GM12891 (cell line): ENCODE measurements around the gene ATP11A.
"Not testable (repeated sequence)": the region's sequence is repeated elsewhere in the genome, so short reads cannot be mapped to it uniquely, and the experiment has no call there.

Experiments
- DNase-seq: peaks from one replicate; pipeline ENCODE4 v3.0.0; 2011; ENCODE audit warnings: low spot score; ENCODE audit not compliant: insufficient read length
- FAIRE-seq: peaks from 2 replicates; lab custom pipeline; 2011; peaks lifted over from hg19 to GRCh38; lab: Jason Lieb, UNC
- PAX5 ChIP-seq: IDR thresholded peaks from 2 replicates; pipeline ENCODE4 v1.6.1; 2011; ENCODE audit warnings: low read length, moderate library complexity, mild to moderate bottlenecking; ENCODE audit not compliant: insufficient read depth, severe bottlenecking
- POLR2A ChIP-seq: IDR thresholded peaks from 2 replicates; pipeline ENCODE4 v1.6.1; 2011; ENCODE audit warnings: low read depth, low read length, control low read depth
- POLR2AphosphoS5 ChIP-seq: IDR thresholded peaks from 2 replicates; pipeline ENCODE4 v1.6.1; 2011; ENCODE audit warnings: low read depth, low read length, control low read depth
- POU2F2 ChIP-seq: IDR thresholded peaks from 2 replicates; pipeline ENCODE4 v1.6.1; 2011; ENCODE audit warnings: low read depth, mild to moderate bottlenecking, control low read depth, low read length, moderate library complexity
- SPI1 ChIP-seq: IDR thresholded peaks from 2 replicates; pipeline ENCODE4 v1.6.1; 2011; ENCODE audit warnings: low read depth, low read length, control low read depth
- TAF1 ChIP-seq: IDR thresholded peaks from 2 replicates; pipeline ENCODE4 v1.6.1; 2011; ENCODE audit warnings: low read depth, low read length, control low read depth

ATP11A gene

DNA sequence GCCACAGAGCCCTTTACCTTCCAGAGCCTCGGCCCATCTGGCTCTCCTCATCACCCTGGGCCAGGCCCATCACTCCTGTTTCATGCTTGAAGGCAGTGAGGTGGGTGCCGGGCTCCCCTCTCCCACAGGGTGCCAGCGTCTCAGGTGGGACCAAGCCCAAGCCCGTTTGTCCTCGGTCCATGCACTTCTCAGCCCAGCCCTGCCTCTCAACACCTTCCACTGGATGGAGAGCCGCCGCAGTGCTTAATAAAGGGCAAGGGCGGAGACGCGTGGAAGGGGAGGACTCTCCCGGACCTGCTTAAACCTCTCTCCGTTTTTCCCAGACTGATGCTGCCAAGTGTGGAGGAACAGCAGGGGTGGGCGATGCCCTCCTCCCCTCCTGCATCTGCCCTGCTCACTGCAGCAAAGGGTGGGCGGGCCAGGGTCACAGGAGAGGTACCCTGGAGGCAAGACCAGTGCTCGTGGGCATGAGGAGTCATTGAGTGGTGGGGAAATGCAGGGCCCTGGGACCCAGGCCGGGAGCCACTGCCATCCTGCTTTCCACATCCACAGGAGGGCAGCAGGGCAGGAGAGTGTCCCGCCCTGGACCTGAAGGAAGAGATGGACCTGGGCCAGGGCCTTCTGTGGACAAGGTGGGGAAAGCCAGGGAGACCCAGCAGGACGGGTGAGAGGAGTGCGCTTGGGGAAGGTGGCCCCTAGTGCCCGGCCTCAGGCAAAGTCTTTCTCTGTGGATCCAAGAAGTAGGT lies 9.7 kb upstream of the ATP11A start:
- TF ChIP-seq POLR2A (no peak), TAF1 (no peak), SPI1 (no peak), POU2F2 (no peak), POLR2AphosphoS5 (no peak), PAX5 (no peak)
- FAIRE-seq, result no peak
- no peak for DNase-seq

DNA sequence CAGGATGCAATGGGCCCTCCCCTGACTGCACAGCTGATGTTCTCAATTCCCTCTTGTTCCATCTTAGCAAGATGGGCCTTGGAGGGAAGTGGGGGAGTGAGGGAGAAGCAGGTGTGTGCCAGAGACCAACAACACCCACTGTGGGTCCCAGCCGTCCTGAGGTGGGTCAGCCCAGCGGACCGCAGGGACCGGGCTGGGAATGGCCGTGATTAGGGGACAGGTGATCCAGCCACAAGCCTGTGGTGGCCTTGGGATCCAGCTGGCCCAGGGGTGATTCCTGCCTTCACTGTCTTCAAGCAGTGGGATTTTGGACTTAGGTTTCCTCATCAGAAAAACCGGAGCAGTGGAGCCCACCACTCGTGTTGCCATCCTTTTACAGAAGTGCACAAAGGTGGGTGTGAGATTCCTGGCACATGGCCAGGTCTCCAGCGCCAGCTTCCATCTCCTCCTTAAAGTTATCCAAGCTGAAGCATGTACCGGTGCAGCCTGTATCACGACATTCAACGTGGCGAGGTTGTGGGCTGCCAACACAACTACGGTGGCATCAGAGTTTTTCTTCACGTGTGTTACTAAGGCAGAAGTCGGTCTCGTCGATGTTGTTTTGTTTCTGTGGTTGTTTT lies 9.0 kb upstream of the ATP11A start:
- TF ChIP-seq POLR2A, result no peak
- no peak for TF ChIP-seq POU2F2
- no peak for TF ChIP-seq TAF1
- no peak for TF ChIP-seq PAX5
- no peak for TF ChIP-seq SPI1
- no peak for TF ChIP-seq POLR2AphosphoS5
- DNase-seq (no peak), FAIRE-seq (no peak)

DNA sequence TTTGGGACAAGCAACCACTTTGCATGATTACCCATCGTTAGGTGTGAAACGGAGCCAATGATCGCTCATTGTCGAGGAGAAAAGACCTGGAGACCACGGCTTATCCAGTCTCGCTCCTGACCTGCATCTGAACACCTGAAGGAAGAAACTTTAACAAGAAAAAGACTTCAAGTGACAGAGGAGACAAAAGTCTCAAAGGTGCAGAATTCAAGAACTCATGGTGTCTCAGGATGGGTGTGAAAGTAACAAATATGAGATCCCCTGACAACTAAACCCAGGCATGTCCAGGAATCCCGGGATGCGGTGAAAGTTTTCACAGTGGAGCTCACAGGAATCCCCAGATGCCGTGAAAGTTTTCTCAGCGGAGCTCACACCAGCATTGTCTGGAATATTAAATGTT lies 6.3 kb upstream of the ATP11A start:
- DNase-seq (no peak), FAIRE-seq (no peak)
- TF ChIP-seq POU2F2 (no peak), SPI1 (no peak), POLR2A (no peak), POLR2AphosphoS5 (no peak), TAF1 (no peak), PAX5 (no peak)

- DNase-seq (no peak), FAIRE-seq (no peak)
- TF ChIP-seq PAX5, result no peak
- no peak for TF ChIP-seq SPI1
- no peak for TF ChIP-seq POLR2AphosphoS5
- no peak for TF ChIP-seq TAF1
- TF ChIP-seq POLR2A, result no peak
- TF ChIP-seq POU2F2, result no peak
Measured at GRCh38 chr13:112684071-112684845, 5.6 kb upstream of the ATP11A start.

GRCh38 chr13:112685189-112685805 lies 4.5 kb upstream of the ATP11A start:
- not testable (repeated sequence) for FAIRE-seq, DNase-seq

DNA sequence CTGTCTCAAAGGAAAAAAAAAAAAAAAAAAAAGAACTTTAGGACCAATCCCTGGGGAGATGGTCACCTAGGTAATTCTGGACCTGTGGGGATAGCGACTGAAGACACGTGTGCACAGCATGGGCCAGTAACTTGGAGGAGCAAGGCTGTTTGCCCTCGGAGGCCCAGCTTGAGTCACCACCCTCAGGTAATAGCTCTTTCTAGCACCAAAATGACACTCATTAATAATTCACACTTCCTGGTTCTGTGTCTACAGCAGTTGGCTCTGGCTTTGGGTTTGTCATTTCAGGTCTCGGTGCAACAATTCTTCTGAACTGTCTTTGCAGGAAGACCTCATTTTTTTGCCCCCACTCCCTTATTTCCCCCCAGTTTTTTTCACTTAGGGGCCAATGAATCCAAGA lies 3.9 kb upstream of the ATP11A start:
- TF ChIP-seq SPI1 (peak; percentile 6; the same call in 1 of the 2 replicates), TAF1 (no peak)
- no peak for FAIRE-seq
- no peak for DNase-seq

DNA sequence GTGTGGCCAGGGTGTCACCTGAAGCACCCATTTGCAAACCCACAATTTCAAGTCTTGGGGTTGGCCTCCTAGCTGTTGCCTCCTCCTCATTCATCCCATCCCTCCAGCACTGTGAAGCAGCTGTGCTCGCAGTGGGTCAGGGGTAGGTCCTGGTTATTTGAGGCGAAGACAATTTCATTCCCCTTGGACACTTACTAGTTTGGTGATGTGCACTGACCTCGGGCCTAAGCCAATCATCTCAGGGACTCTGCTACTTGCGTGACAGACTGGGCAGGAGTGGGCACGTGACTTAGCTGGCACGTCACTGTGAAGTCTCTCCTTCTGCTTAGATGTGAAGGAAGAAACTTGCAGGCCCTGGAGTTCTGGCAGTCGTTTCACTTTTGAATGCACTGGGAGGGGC lies 3.5 kb upstream of the ATP11A start:
- TF ChIP-seq POU2F2, result no peak
- TF ChIP-seq POLR2A, result no peak
- TF ChIP-seq POLR2AphosphoS5, result no peak
- TF ChIP-seq SPI1, result no peak
- no peak for TF ChIP-seq TAF1
- no peak for TF ChIP-seq PAX5
- no peak for FAIRE-seq
- no peak for DNase-seq

DNA sequence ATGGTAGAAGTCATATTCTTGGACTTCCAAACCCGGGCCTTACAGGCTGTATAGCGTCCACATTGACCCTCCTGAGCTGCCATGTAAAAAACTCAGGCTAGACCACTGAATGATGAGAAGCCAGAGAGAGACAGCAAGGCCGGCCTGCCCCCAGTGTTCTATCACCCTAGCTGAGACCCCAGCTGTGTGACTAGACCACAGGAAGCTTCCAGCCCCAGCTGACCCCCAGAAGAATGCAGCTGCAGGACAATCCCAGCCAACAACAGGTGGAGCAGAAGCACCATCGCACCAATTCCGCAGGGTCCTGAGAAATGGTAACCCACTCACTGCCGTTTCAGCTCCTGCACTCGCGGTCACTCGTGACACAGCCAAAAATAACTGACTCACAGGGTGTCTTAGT lies 2.9 kb upstream of the ATP11A start:
- no peak for FAIRE-seq
- TF ChIP-seq SPI1 (no peak), TAF1 (no peak), POLR2A (no peak), POLR2AphosphoS5 (no peak), POU2F2 (no peak), PAX5 (no peak)

GRCh38 chr13:112687836-112688559 lies 1.8 kb upstream of the ATP11A start:
- peak; percentile 51 for FAIRE-seq
- DNase-seq, result no peak
- TF ChIP-seq POLR2A (no peak), SPI1 (no peak), POU2F2 (no peak), PAX5 (no peak), POLR2AphosphoS5 (no peak), TAF1 (no peak)

More for the DNA sequence above, 2.9 kb upstream of the ATP11A start:
- no peak for DNase-seq
